Stimulated activated CD4-positive, alpha-beta T cell treated with anti-CD3 and anti-CD28 coated beads, TNF-alpha, amount 100 ng/mL, for 4 hours (primary cell): ENCODE measurements around the gene R3HDM4.

Experiments used
- DNase-seq, 3 experiments: peaks; one replicate each; pipeline ENCODE4 v3.0.0-alpha.2; 2020; ENCODE audit warnings: low read depth in 3 of 3

The R3HDM4 gene

DNA sequence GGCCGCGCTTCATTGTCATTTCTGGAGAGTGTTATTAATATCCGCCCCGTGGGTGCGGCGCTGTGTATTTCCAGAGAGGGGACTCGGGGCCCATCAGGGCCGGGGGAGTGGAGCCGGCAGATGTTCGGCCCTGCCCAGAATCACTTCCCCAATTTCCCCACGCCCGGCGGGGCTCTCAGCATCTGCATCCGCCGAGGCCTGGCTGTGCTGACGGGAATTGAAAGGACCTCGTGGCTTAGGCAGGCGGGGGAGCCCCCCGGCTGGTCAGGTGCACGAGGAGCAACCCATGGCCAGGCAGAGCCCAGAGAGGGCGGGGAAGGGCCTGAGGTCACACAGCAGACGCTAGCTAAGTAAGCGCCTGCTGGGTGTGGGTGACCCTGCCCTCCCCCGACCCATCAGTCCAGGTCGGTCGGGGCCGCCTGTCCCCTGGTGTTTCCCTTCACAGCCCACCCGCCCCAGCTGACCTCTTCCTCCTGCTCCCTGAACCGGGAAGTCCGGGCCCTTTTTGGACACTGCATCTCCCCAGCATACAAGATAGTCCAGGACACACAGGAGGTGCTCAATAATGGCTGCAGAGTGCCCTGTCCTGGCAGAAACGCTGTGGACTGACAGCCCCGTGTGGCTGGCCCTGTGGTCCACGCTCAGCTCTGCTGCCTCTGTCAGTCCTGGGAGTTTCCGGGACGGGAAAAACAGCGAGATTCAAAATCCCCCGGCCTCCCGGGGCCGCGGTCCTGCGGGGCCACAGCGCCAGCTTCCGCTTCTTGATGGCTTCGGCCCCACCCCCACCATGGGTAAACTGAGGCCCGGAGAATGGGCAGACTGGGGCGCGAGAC is 34.9 kb upstream of the R3HDM4 start:
- DNase-seq: no peak

DNA sequence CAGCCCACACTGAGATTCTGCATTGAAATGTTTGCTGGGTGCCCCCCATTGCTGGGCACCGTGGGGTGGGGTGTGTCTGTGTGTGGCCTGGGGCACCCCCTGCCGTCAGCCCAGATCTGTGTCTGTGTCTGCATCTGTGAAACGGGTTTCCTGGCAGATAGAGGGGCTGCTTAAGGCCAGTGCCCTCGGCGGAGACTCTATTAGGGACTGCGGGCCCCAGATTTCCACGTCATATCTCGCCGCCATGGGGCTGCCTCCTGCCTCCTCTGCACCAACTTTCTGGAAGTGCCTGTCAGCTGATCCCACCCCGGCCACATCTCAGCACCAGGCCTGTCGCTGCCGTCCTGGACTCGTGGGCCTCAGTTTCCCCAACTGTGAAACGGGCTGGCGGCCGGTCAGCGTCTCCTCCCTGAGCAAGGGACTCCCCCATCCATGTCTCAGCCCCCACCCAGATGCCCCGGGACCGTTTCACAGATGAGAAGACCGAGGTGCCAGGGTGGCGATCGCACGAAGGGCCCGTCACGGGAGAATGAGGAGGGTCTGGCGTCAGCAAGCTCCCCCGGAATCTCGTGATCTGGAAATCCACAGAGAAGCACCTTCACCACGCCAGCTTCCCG is 34.2 kb upstream of the R3HDM4 start:
- no peak for DNase-seq

DNA sequence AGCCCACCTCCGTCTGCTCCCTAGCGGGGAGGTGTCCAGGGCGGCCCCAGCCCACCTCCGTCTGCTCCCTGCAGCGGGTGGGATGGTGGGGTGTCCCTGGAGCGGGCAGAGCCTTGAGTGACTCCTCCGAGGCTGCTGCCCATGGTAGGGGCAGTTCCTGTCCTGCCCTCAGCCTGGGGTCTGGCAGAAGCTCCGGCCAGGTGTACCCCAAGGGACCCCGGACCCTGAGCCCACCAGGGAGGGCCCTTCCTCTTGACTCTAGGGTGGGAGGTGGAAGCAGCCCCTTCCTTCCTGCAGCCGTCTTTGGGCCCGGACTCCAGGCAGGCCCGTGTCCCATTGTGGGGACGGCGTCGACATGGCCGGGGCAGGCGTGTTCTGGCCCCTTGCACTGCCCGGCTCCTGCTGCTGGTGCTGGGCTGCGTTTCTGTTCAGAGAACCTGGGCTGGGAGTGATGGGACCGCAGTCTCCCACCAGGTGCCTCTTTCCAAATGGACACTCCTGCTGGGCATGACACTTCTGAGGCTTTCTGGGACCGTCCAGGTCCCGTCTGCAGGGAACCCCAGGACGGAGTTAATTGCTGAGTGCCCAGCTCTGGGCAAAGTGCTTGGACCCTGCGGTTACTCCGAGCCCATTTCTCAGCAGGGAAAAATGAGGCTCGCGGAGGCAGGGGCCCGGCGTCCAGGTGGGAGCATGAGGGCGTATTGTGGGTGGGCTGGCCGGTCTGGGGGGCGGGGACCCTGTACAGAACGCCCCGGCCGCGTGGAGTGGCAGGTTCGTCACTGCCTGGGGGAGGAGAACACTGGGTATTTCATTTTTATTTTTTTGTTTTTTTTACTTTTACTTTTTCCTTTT is 32.6 kb upstream of the R3HDM4 start:
- no peak for DNase-seq

DNA sequence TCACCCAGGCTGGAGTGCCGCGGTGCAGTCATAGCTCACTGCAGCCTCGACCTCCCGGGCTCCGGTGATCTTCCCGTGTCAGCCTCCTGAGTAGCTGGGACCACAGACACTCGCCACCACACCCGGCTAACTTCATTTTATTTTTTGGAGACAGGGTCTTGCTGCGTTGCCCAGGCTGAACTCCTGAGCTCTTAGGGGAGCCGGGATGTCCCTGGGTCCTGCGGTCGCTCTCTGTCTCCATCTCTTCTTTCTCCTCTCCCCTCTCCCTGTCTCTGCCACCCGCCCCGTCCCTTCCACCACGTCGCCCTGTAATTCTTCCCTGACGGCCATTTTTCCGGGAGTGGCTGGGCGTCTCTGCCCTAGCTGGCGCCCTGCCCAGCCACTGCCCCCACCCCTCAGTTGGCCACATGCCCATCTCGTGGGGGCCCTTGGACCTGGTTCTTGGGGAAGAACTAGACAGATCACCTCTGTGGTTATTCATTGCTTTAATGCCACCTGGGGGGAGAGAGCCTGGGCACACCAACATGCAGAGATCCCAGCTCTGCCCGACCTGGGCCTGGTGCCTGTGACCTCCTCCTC is 31.7 kb upstream of the R3HDM4 start:
- DNase-seq: no peak

DNA sequence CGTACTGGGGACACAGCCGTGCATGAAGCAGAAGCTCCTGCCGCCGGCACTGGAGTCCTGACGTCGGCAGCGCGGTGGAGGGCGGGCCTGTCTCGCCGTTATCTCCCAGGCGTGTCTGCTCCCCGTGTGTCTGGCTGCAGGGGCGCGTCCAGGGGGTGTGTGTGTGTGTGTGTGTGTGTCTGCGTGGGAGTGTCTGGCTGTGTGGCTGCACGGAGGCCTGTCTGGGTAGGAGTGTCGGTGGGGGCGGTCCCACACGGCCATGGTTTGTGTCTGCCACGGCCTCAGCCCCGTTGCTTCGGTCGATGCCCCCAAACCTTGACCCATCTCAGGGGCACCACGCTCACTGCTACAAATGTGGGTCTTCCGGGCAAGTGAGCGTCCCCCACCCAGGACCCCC is 31.1 kb upstream of the R3HDM4 start:
- DNase-seq: no peak

DNA sequence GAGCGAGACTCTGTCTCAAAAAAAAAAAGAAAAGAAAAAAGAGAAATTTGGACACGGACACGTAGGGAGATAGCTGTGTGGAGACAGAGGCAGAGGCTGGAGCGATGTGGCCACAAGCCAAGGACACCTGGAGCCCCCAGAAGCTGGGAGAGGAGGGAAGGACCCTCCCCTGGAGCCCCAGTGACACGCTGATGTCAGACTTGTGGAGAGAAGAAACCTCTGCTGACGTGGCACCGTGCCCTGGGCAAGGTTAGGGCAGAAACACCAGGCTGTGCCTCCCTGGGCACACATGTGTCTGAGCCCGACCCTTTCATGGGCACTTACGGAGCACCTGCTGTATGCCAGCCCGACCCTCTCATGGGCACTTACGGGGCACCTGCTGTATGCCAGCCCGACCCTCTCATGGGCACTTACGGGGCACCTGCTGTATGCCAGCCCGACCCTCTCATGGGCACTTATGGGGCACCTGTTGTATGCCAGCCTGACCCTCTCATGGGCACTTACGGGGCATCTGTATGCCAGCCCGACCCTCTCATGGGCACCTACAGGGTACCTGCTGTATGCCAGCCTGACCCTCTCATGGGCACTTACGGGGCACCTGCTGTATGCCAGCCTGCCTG is 30.6 kb upstream of the R3HDM4 start:
- no peak for DNase-seq

DNA sequence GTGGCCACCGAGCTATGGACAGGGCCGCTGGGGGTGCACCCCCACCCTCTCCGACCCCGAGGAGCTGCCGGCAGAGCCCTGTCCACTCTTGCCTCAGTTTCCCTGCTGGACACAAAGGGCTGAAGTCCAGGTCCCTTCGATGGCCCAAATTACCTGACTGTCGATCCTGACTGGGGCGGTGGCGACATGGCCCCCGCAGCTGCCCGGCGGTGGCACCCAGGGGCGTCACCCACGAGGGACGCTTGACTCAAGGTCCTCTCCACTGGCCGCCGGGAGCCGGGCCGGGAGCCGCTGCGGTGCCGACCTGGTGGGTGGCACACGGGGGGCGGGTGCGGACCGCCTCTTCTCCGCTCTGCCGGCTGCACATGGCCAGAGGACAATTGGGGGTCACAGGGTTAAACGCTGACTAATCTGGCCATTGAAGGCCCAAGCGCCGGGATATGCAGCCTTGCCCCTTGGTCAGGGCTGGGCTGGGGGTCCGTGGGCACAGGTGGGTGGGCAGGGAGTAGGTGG is 29.2 kb upstream of the R3HDM4 start:
- no peak for DNase-seq

DNA sequence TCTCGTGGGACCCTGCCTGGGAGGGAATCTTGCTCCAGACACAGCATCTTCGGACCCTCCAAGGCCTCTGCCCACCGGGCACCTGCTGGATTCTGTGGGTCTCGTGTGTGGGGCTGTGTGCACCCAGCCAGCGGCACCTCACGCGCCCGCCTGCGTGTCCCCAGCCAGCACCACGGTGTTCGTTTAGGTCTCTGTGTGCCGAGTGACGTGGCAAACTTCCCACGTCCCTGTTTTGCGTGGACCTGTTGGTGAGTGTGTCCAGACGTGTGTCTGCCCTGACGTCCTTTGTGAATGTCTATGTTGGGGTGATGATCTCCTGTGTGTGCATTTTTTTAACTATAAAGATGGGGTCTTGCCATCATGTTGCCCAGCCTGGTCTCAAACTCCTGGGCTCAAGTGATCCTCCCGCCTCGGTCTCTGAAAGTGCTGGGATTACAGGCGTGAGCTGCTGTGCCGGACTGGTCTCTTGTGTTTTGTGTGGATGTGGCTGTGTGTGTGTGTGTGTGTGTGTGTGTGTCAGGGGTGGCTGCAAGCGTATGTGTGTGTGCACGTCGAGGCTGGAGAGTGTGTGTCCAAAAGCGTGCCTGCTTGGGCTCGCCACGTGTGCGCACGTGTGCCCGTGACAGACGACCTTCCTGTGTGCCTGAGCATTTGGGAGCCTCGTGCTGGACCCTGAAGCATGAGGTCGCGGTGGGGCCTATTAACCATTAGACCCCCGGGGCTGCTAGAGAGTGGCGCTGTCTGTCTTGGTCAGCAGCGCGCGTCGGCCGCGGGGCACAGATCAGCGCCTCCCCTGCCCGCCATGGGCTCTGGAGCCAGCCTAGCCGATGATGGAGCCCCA is 28.5 kb upstream of the R3HDM4 start:
- DNase-seq: no peak

DNA sequence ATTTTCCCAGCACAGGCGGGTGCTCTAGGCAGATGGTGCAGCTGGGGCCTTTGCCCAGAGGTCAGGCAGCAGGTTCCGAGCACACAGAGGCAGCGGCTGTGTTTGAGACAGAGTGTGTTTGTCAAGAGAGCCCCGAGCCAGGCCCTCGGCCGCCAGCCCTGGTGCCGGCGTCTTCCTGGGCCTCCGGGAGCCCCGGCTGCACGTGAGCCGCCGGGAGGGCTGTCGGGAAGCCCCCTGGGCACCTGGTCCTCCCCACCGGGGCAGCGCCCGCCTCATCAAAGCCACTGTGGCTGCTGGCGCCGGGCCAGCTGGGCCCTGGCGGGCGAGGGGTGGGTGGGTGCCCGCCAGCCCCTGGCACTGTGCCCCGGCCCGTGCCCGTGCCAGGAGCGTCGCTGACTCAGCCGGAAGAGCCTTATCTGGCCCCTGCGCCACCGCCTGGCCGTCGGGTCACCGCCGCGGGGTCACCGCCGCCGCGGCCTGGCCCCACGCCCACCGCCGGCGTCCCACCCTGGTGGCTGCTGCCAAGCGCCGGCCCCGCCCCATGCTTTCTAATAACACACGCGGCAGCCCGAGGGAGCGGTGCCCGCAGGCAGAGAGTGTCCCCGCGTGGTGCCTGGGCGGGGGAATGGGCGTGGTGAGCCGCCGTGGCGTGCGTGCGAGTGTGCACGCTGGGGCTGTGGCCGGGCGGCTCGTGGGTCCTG is 27.7 kb upstream of the R3HDM4 start:
- peak in 2 of 3 experiments; percentile 45 to 58 for DNase-seq

DNA sequence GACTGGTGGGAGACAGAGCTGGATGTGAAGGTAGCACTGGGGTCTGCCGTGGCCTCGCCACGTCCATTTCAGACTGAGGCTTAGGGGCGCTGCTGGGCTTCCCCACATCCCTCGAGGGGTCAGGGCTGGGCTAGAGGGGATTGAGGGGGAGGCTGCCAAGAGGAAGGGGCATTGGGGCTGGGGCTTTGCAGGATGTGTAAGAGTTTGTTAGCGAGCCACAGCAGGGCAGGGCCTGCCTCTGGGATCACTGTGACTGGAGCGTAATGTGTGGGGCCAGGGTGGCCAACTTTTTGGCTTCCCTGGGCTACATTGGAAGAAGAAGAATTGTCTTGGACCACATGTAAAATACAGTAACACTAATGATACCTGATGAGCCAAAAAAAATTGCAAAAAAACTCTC is 26.9 kb upstream of the R3HDM4 start:
- no peak for DNase-seq

DNA sequence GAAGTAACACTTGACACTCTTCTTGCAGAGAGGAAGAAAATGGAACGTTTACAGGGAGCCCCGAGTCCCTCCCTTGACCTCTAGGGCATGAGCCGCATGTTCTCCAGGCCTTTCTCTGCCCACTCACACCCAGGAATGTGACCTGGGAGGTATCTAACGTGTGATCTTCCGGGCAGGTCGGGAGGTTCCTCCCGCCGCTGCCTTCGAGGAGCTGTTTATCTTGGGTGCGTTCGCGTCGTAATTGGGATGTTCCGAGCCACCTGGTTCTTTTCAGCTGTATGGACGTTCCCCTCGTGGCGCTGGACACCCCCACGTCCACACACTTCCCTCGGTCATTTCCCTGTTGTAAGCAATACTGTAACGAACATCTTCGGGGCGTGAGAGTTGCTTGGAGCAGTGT is 26.4 kb upstream of the R3HDM4 start:
- DNase-seq: no peak

DNA sequence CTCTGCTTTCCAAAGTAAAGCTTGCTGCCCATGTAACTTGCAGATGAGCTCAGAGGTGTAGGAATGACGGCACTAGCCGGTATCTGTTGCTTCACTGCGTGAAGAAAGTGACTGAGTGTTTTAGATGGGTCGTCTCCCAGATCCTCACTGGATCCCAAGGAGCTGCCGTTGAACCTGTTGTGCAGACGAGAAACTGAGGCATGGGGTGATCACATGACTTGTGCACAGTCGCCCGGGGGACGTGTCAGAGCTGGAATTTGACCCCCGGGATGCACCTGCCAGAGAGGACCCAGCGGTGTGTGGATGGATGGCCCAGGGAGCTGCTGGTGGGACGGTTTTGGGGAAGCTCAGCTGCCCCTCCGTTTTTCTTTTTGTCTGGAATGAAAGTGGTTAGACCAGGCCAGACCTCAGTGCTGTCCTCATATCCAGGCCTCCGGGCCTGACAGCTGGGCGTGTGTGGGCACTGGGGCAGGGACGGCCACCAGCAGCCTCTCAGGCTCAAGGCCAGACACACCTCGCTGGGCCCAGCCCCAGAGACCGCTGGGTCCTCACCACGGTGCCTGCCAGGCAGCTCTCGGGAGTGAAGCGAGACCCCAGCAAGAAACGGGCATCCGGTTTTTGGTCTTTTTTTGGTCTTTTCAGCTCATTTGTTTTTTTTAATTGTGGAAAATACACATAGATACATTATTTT is 25.4 kb upstream of the R3HDM4 start:
- no peak for DNase-seq

DNA sequence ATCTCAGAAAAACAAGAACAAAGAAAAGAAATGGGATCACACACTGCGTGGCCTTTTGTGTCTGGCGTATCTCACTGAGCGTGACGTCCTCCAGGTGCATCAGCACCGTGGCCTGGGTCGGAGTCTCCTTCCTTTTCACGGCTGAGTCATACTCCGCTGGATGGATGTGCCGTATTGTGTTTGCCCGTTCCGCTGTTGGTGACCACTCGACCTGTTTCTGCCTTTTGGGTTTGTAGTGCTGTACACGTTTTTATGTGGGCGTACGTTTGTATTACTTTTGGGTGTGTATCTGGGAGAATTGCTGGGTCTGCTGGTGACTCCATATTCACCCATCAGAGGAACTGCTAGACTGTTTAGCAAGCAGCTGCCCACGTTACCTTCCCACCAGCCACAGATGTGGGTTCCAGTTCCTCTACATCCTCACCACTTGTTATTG is 24.3 kb upstream of the R3HDM4 start:
- DNase-seq: no peak

DNA sequence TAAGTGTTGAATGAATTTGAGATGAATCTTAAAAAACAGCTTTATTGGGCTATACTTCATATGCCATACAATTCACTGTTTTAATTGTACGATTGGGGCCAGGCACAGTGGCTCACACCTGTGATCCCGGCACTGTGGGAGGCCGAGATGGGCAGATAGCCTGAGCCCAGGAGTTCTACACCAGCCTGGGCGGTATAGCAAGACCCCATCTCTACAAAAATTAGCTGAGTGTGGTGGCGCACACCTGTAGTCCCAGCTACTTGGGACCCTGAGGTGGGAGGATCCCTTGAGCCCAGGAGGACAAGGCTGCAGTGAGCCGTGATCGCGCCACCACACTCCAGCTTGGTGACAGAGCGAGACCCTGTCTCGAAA is 23.1 kb upstream of the R3HDM4 start:
- DNase-seq: no peak

DNA sequence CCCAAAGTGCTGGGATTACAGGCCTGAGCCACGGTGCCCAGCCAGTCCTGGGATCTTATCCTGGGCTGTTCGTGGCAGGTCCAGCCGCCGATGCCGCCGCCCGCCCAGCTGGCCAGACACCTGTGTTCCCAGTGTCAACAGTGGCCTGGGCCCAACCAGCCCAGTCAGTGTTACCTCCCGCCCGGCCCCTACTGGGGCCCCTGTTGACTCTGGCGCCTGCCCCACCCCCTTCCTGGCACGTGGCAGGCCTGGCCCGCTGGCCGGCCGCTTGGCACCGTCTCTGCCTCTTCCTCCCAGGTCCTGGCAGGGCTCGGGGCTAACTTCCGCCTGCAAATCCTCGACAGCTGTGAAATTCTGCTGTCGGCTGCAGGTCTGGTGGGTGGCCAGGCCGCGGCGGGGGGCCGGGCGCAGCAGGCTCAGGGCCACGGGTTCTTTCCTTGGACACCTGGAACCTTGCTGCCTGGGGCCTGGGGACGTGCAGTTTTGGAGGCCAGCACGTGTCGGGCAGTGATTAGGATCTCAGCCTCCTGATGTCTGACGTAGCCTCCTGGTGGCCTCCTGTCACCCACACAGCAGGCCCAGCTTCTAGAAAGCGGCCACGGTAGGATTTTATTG is 22.0 kb upstream of the R3HDM4 start:
- DNase-seq: no peak

DNA sequence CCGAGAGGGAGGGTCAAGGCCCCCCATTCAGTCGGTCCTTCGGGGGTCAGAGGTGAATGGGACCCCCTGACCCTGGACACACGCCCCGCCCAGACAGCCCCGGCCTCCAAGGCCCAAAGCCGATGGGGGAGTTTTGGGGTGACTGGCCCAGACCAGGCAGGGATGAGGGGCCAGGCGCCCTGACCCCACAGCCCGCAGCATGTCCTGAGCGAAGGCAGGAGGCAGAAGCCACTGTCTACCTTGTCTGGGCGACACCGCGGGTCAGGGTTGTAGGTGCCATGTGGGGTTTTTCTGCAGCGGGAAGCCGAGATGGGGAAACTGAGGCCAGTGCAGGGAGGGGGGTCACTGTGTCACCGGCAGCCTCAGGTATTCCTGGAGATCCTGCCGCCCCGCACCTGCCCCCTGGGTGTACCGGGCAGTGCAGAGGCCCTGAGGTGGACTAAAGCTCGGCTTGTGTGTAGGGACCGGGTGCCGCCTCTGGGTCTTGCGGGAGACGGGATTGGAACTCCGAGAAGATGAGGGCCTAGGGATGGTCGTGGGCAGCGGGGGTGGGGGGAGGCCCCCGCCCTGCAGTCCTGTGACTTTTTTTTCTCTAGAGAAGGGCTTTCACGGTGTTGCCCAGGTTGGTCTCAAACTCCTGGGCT is 21.3 kb upstream of the R3HDM4 start:
- DNase-seq: no peak

DNA sequence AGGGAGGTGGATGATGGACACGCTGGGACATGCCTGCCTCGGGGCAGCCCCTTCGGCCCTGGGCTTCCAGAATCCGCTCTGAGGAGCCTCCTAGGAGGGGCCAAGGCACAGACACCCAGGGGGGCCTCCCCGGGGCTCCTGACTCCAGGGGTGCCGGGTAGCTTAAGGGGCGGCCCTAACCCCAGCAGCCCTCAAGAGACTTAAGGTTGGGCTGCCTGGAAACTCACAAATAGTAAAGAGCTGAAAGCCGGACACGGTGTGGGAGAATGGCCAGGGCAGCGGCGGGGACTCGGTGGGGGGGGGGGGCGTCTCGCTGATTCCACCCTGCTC is 20.5 kb upstream of the R3HDM4 start:
- no peak for DNase-seq

DNA sequence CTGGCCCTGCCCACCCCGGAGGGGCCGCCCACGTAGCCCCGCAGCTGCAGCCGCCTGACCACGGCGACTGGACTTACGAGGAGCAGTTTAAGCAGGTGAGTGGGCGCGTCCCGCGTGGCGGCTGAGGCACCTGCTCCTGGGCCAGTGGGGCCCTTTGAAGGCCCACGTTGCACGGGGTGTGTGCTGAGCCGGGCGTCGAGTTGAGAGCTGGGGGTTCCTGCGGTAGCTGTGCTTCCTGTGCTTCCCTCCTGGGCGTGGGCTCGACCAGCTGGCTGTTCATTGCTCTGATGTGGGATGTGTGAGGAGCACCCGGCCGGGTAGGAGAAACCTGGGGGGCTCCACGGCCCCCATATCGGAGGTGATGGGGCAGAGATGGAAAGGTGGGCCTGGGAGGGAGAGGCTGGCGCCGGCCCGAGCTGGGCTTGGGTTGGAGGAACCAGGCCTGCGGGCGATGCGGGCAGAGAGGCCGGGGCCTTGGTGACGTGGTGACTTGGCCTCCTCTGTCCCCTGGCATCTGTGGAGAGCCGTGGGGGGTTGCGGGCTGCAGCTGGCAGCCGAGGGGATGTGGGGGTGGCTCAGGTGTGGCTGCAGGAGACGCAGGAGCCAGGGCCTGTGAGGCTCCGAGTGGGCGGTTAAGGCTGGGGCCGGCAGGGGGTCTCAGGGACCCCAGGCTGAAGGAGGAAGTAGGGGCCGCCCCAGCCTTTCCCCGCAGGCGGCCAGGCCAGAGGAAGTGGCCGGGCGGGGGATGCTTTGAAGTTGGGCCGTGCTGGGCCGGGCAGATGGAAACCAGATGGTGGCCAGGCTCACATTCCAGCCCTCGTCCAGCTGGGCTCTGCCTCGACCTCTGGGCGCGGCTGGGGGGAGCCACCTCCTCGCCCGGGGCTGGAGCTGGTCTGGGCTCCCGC is 19.9 kb upstream of the R3HDM4 start:
- no peak for DNase-seq
